ENCODE results near the gene RBM26. TPM values are rescaled to one million over a fixed set of nuclear protein-coding genes. Genes with fewer than 3 reads are reported as not detected.

The RBM26 gene
- total RNA-seq, 1 experiment from 2014 or later = 65.7 TPM

DNA sequence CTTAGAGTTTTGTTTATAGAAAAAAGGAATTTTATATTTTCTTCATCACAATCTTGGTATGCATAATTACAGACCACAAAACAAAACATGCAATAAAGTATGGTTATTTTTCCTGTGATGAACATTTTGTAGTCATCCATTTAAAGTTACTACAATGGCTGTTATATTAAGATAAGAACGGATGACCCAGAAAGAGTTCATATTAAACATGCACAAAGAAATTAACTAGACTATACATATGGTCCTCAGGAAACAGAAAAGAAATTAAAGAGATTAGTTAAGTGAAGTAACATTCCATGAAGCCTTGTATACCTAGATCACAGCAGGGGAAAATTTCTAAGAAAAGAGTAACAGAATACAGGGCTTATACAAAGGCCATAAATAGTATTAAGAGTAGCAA is 36.8 kb downstream of the RBM26 start:
- H3K36me3 ChIP-seq (ENCODE audit: insufficient read depth, low read length, poor library complexity, severe bottlenecking) = peaks cover 73% of the 10 kb centered on the region
- POLR2A ChIA-PET (ENCODE audit: low non-redundant PET) = no interaction called here
- intact Hi-C loops (cut with micrococcal nuclease; ENCODE audit: unreplicated experiment) = no loop called here
- DNase-seq (ENCODE audit: low spot score) = no peak
- H3K27me3 ChIP-seq (replicated peaks; ENCODE audit: insufficient read depth, low read depth, low read length, poor library complexity) = no peaks in the 10 kb centered on the region
- H3K4me3 ChIP-seq (ENCODE audit: low read depth, low read length, poor library complexity, severe bottlenecking) = no peak overlapping the region
- BruUV-seq (replicated peaks) = no TSS peak
- no peaks in the 10 kb centered on the region for H3K4me1 ChIP-seq (ENCODE audit: insufficient read depth, low read length, poor library complexity, severe bottlenecking)
- no peaks in the 10 kb centered on the region for H3K9me3 ChIP-seq (ENCODE audit: low read depth, low read length, poor library complexity, severe bottlenecking)
- CTCF ChIA-PET = no interaction called here
- no peak for TF ChIP-seq EZH2 (IDR thresholded peaks at IDR 0.05; ENCODE audit: borderline replicate concordance, low read depth, low read length, poor library complexity, severe bottlenecking)
- no peak overlapping the region for H3K27ac ChIP-seq (ENCODE audit: low read depth, low read length, poor library complexity, severe bottlenecking)

DNA sequence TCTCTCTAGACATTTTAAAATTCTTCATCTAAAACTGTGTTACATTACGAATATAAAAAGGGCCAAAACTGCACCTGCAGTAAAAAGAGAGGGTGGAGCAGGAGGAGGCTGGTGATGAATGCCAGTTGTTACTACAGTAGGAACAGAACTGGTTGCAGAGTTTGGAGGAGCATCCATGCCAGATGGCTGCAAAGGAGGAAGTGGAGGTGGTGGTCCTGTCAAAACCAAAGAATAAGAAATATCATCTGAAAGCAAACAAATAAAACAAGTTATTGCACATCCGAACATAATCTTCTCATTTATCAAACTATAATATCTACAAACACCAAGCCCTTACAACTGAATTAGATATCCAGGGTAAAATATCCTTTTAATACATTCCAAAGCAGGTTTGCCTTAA is 40.1 kb downstream of the RBM26 start:
- Histone ChIP-seq H3K27ac (ENCODE audit: low read depth, low read length, poor library complexity, severe bottlenecking) (no peak overlapping the region), H3K27me3 (replicated peaks; ENCODE audit: insufficient read depth, low read depth, low read length, poor library complexity) (no peaks in the 10 kb centered on the region), H3K4me1 (ENCODE audit: insufficient read depth, low read length, poor library complexity, severe bottlenecking) (peaks cover 11% of the 10 kb centered on the region), H3K36me3 (ENCODE audit: insufficient read depth, low read length, poor library complexity, severe bottlenecking) (peaks cover 75% of the 10 kb centered on the region), H3K4me3 (ENCODE audit: low read depth, low read length, poor library complexity, severe bottlenecking) (no peak overlapping the region), H3K9me3 (ENCODE audit: low read depth, low read length, poor library complexity, severe bottlenecking) (no peaks in the 10 kb centered on the region)
- ChIA-PET CTCF (no interaction called here), POLR2A (ENCODE audit: low non-redundant PET) (no interaction called here)
- no TSS peak for BruUV-seq (replicated peaks)
- TF ChIP-seq, protein P1, sequence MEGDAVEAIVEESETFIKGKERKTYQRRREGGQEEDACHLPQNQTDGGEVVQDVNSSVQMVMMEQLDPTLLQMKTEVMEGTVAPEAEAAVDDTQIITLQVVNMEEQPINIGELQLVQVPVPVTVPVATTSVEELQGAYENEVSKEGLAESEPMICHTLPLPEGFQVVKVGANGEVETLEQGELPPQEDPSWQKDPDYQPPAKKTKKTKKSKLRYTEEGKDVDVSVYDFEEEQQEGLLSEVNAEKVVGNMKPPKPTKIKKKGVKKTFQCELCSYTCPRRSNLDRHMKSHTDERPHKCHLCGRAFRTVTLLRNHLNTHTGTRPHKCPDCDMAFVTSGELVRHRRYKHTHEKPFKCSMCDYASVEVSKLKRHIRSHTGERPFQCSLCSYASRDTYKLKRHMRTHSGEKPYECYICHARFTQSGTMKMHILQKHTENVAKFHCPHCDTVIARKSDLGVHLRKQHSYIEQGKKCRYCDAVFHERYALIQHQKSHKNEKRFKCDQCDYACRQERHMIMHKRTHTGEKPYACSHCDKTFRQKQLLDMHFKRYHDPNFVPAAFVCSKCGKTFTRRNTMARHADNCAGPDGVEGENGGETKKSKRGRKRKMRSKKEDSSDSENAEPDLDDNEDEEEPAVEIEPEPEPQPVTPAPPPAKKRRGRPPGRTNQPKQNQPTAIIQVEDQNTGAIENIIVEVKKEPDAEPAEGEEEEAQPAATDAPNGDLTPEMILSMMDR (conservative IDR thresholded peaks at IDR 0.05; ENCODE audit: low read depth, low read length) = no peak
- TF ChIP-seq EZH2 (IDR thresholded peaks at IDR 0.05; ENCODE audit: borderline replicate concordance, low read depth, low read length, poor library complexity, severe bottlenecking) = no peak
- intact Hi-C loops (cut with micrococcal nuclease; ENCODE audit: unreplicated experiment) = no loop called here
- DNase-seq (ENCODE audit: low spot score) = no peak

DNA sequence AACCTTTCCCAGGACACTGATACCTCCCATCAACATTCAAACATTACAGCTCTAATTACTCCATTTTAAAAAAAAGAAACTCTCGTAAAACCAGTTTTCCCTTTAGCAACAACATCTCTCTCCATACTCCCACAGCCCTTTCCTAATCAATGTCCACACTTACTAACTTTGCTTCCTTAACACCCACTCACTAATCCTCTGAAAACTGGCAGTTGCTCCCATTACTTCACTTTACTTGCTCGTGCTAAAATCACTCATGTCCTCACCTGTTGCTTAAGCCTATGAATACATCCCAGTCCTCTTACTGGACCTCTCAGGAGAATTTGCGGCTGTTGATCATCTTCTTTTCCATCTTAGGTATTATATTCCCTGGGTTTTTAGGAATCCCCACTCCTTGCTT is 44.8 kb downstream of the RBM26 start:
- BruUV-seq (replicated peaks) = no TSS peak
- no peaks in the 10 kb centered on the region for H3K9me3 ChIP-seq (ENCODE audit: low read depth, low read length, poor library complexity, severe bottlenecking)
- H3K27me3 ChIP-seq (replicated peaks; ENCODE audit: insufficient read depth, low read depth, low read length, poor library complexity) = no peaks in the 10 kb centered on the region
- intact Hi-C loops (cut with micrococcal nuclease; ENCODE audit: unreplicated experiment) = no loop called here
- H3K4me1 ChIP-seq (ENCODE audit: insufficient read depth, low read length, poor library complexity, severe bottlenecking) = peaks cover 11% of the 10 kb centered on the region
- CTCF ChIA-PET = no interaction called here
- POLR2A ChIA-PET (ENCODE audit: low non-redundant PET) = no interaction called here
- DNase-seq (ENCODE audit: low spot score) = no peak
- H3K27ac ChIP-seq (ENCODE audit: low read depth, low read length, poor library complexity, severe bottlenecking) = no peak overlapping the region
- H3K36me3 ChIP-seq (ENCODE audit: insufficient read depth, low read length, poor library complexity, severe bottlenecking) = peaks cover 59% of the 10 kb centered on the region
- TF ChIP-seq EZH2 (IDR thresholded peaks at IDR 0.05; ENCODE audit: borderline replicate concordance, low read depth, low read length, poor library complexity, severe bottlenecking) = no peak
- TF ChIP-seq, protein P1 (conservative IDR thresholded peaks at IDR 0.05; ENCODE audit: low read depth, low read length) = no peak
- no peak overlapping the region for H3K4me3 ChIP-seq (ENCODE audit: low read depth, low read length, poor library complexity, severe bottlenecking)

DNA sequence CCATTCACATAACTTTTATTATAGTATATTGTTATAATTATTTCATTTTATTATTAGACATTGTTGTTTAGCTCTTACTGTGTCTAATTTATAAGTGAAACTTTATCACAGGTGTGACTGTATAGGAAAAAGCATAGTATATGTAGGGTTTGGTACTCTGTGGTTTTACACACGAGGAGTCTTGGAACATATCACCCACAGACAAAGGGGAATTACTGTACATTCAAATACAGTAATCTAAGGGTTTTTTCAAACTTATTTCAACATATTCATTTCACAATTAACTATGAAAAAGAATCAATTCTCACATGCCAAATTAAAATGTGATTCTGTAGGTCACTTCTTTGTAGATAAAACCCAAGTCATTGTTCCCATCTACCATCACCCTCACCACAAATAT is 46.0 kb downstream of the RBM26 start:
- intact Hi-C loops (cut with micrococcal nuclease; ENCODE audit: unreplicated experiment) = no loop called here
- Histone ChIP-seq H3K4me1 (ENCODE audit: insufficient read depth, low read length, poor library complexity, severe bottlenecking) (peaks cover 11% of the 10 kb centered on the region), H3K27me3 (replicated peaks; ENCODE audit: insufficient read depth, low read depth, low read length, poor library complexity) (no peaks in the 10 kb centered on the region), H3K4me3 (ENCODE audit: low read depth, low read length, poor library complexity, severe bottlenecking) (no peak overlapping the region), H3K9me3 (ENCODE audit: low read depth, low read length, poor library complexity, severe bottlenecking) (no peaks in the 10 kb centered on the region), H3K36me3 (ENCODE audit: insufficient read depth, low read length, poor library complexity, severe bottlenecking) (peaks cover 55% of the 10 kb centered on the region), H3K27ac (ENCODE audit: low read depth, low read length, poor library complexity, severe bottlenecking) (no peak overlapping the region)
- no peak for DNase-seq (ENCODE audit: low spot score)
- POLR2A ChIA-PET (ENCODE audit: low non-redundant PET) = no interaction called here
- CTCF ChIA-PET = no interaction called here
- BruUV-seq (replicated peaks) = no TSS peak
- no peak for TF ChIP-seq EZH2 (IDR thresholded peaks at IDR 0.05; ENCODE audit: borderline replicate concordance, low read depth, low read length, poor library complexity, severe bottlenecking)
- TF ChIP-seq, protein P1 (conservative IDR thresholded peaks at IDR 0.05; ENCODE audit: low read depth, low read length) = no peak
